ENCODE results near the gene CDC23. TPM values are rescaled to one million over a fixed set of nuclear protein-coding genes. Genes with fewer than 3 reads are reported as not detected.

The CDC23 gene
- 21.4 to 34.1 TPM (median 27.0 TPM) in 5 replicates for total RNA-seq (2022; extraction: Qiagen RNA extraction; ENCODE audit: low read depth)

GRCh38 chr5:138213161-138214029 lies at the start of gene CDC23:
TSS of gene CDC23 (minus strand) at chr5:138213323. CDS start at chr5:138213312, 11 bp downstream.

GRCh38 chr5:138178516-138179276 lies 34.4 kb downstream of the CDC23 start, which contains the start of the genes BRD8 and KIF20A:
TSS of gene BRD8 (minus strand) at chr5:138178630. CDS start at chr5:138178614, 16 bp downstream.
TSS of gene KIF20A (plus strand) at chr5:138179112. CDS start at chr5:138179681, 569 bp downstream.

GRCh38 chr5:138138949-138139780 lies 74.0 kb downstream of the CDC23 start, which contains the start of gene NME5:
TSS of gene NME5 (minus strand) at chr5:138139428. CDS start at chr5:138138780, 648 bp downstream.

Other genes with a start within 250 kb of the CDC23 start
- 11.5 to 14.9 TPM (median 13.0 TPM) in 5 replicates for gene FAM13B, start 180.2 kb downstream of the CDC23 start, total RNA-seq (2022; extraction: Qiagen RNA extraction; ENCODE audit: low read depth)
- gene WNT8A, start 129.3 kb downstream of the CDC23 start, total RNA-seq (2022; extraction: Qiagen RNA extraction; ENCODE audit: low read depth) = not detected in 5 replicates
- not detected in 5 replicates for gene NME5, start 73.9 kb downstream of the CDC23 start, total RNA-seq (2022; extraction: Qiagen RNA extraction; ENCODE audit: low read depth)
- 46.1 to 55.8 TPM (median 50.1 TPM) in 5 replicates for gene BRD8, start 34.7 kb downstream of the CDC23 start, total RNA-seq (2022; extraction: Qiagen RNA extraction; ENCODE audit: low read depth)
- 44.6 to 48.6 TPM (median 46.7 TPM) in 5 replicates for gene KIF20A, start 34.2 kb downstream of the CDC23 start, total RNA-seq (2022; extraction: Qiagen RNA extraction; ENCODE audit: low read depth)
- 0.11 TPM in 1 of 5 replicates, not detected in the others for gene GFRA3, start 61.3 kb upstream of the CDC23 start, total RNA-seq (2022; extraction: Qiagen RNA extraction; ENCODE audit: low read depth)
- 10.3 to 13.5 TPM (median 10.6 TPM) in 5 replicates for gene CDC25C, start 118.5 kb upstream of the CDC23 start, total RNA-seq (2022; extraction: Qiagen RNA extraction; ENCODE audit: low read depth)
- 15.2 to 22.0 TPM (median 21.2 TPM) in 5 replicates for gene FAM53C, start 124.9 kb upstream of the CDC23 start, total RNA-seq (2022; extraction: Qiagen RNA extraction; ENCODE audit: low read depth)
- gene KDM3B, start 139.4 kb upstream of the CDC23 start, total RNA-seq (2022; extraction: Qiagen RNA extraction; ENCODE audit: low read depth) = 40.6 to 45.8 TPM (median 42.9 TPM) in 5 replicates
- 6.1 to 8.2 TPM (median 6.8 TPM) in 5 replicates for gene REEP2, start 225.7 kb upstream of the CDC23 start, total RNA-seq (2022; extraction: Qiagen RNA extraction; ENCODE audit: low read depth)